ENCODE measurements around the gene MMP3.
A peak's percentile ranks its signal among the peaks of the same experiment; 100 is the strongest.

The MMP3 gene

GRCh38 chr11:102831489-102832440, 11.6 kb downstream of the MMP3 start:
- DNase-seq: no peak

GRCh38 chr11:102831128-102831488, 12.3 kb downstream of the MMP3 start:
- no peak for DNase-seq

GRCh38 chr11:102830001-102830727, 13.2 kb downstream of the MMP3 start:
- no peak for DNase-seq

GRCh38 chr11:102829316-102830000, 14.0 kb downstream of the MMP3 start:
- no peak for DNase-seq

- no peak for DNase-seq
Observed at GRCh38 chr11:102824556-102824955, 18.9 kb downstream of the MMP3 start.

GRCh38 chr11:102819491-102819890, 23.9 kb downstream of the MMP3 start:
- no peak for DNase-seq

GRCh38 chr11:102813484-102813883, 29.9 kb downstream of the MMP3 start:
- no peak for DNase-seq

GRCh38 chr11:102812188-102812587, 31.2 kb downstream of the MMP3 start:
- no peak for DNase-seq

GRCh38 chr11:102810950-102811660, 32.3 kb downstream of the MMP3 start:
- DNase-seq: peak in 1 of 2 experiments; percentile 9

- DNase-seq: no peak
Observed at GRCh38 chr11:102809971-102810370, 33.4 kb downstream of the MMP3 start.

GRCh38 chr11:102807921-102808320, 35.5 kb downstream of the MMP3 start:
- DNase-seq: peak in 1 of 2 experiments; percentile 22

GRCh38 chr11:102806296-102806695, 37.1 kb downstream of the MMP3 start:
- no peak for DNase-seq

GRCh38 chr11:102802341-102802740, 41.1 kb downstream of the MMP3 start:
- DNase-seq: no peak

GRCh38 chr11:102800767-102801166, 42.6 kb downstream of the MMP3 start:
- no peak for DNase-seq

- DNase-seq: no peak
Observed at GRCh38 chr11:102799681-102800340, 43.6 kb downstream of the MMP3 start.

- DNase-seq: no peak
Observed at GRCh38 chr11:102798012-102798746, 45.2 kb downstream of the MMP3 start, which contains the start of gene MMP1. TSS of gene MMP1 (minus strand) at chr11:102798160. CDS start at chr11:102798092, 68 bp downstream.

- DNase-seq: no peak
Observed at GRCh38 chr11:102794382-102794781, 49.0 kb downstream of the MMP3 start.

GRCh38 chr11:102793677-102794290, 49.6 kb downstream of the MMP3 start:
- no peak for DNase-seq

GRCh38 chr11:102792604-102793003, 50.8 kb downstream of the MMP3 start:
- no peak for DNase-seq

- DNase-seq: no peak
Observed at GRCh38 chr11:102791271-102792036, 52.0 kb downstream of the MMP3 start.
